HAP-1 (cell line): ENCODE data around the gene TUBG1.
"Not testable (repeated sequence)": the region's sequence is repeated elsewhere in the genome, so short reads cannot be mapped to it uniquely, and the experiment has no call there.

Experiments
- DNase-seq, 2 experiments: peaks; one replicate each; pipeline ENCODE4 v3.0.0-alpha.2; 2016 to 2020; ENCODE audit warnings: low spot score in 2 of 2
- H3K27me3 ChIP-seq: fragments of 250-450 bp; sonication (Bioruptor Pico); 2 replicates; pipeline ENCODE4 v1.5.1; 2020; ENCODE audit warnings: low read depth, mild to moderate bottlenecking, moderate library complexity
- H3K36me3 ChIP-seq: fragments of 250-450 bp; sonication (Bioruptor Pico); replicated peaks from 2 replicates; pipeline ENCODE4 v1.5.1; 2020; ENCODE audit warnings: mild to moderate bottlenecking
- H3K4me1 ChIP-seq: fragments of 250-450 bp; sonication (Bioruptor Pico); 2 replicates; pipeline ENCODE4 v1.5.1; 2020; ENCODE audit warnings: mild to moderate bottlenecking
- H3K4me3 ChIP-seq: fragments of 250-450 bp; sonication (Bioruptor Pico); 2 replicates; pipeline ENCODE4 v1.5.1; 2020; ENCODE audit warnings: mild to moderate bottlenecking, moderate library complexity
- H3K9me3 ChIP-seq: fragments of 250-450 bp; sonication (Bioruptor Pico); 2 replicates; pipeline ENCODE4 v1.5.1; 2020; ENCODE audit warnings: mild to moderate bottlenecking, moderate library complexity
- in situ Hi-C: fragments of 300-500 bp; cut with MboI; formaldehyde crosslinking; loops from 3 replicates; pipeline ENCODE4 v1.14.3; 2020; ENCODE audit warnings: low sequenced_read_pairs, inconsistent platforms, mixed read lengths

TUBG1 gene

DNA sequence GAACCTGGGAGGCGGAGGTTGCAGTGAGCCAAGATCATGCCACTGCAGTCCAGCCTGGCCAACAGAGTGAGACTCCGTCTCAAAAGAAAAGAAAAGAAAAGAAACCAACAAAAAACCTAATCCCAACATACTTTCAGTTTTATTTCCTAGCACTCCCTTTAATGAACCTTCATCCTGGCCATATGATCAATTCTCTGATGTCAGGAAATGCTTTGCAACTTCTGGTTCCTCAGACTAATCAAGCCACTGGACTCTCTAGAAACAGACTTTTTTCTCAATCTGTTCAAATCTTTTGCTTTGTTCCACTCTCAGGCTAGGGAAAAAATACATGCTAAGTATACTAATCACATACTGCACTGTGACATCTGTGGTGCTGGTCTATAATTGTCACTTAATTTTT, 18.6 kb upstream of the TUBG1 start:
- peaks cover 24% of the 10 kb centered on the region for H3K36me3 ChIP-seq
- H3K27me3 ChIP-seq, result no peaks in the 10 kb centered on the region
- H3K4me1 ChIP-seq, result no peaks in the 10 kb centered on the region
- in situ Hi-C loops, result loop anchor here (25.0 kb wide), 2 partner anchors 171 to 346 kb away; partner anchors contain the start of genes RAMP2 and VPS25
- no peaks in the 10 kb centered on the region for H3K9me3 ChIP-seq
- DNase-seq, result no peak
- H3K4me3 ChIP-seq, result no peak overlapping the region

DNA sequence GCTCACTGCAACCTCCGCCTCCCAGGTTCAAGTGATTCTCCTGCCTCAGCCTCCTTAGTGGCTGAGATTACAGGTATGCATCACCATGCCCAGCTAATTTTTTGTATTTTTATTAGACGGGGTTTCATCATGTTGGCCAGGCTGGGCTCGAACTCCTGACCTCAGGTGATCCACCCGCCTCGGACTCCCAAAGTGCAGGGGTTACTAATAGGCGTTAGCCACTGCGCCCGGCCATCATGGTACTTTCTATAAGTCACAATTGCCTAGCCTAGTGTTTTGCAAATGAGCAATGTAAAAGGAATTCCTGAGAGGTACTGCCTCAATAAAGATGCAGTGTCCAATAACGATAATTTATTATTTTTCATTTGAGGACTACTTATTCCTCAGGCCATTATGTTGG, 18.1 kb upstream of the TUBG1 start:
- no peak for DNase-seq
- peaks cover 24% of the 10 kb centered on the region for H3K36me3 ChIP-seq
- H3K9me3 ChIP-seq, result no peaks in the 10 kb centered on the region
- no peak overlapping the region for H3K4me3 ChIP-seq
- in situ Hi-C loops, result loop anchor here (25.0 kb wide), 2 partner anchors 171 to 346 kb away; partner anchors contain the start of genes RAMP2 and VPS25
- no peaks in the 10 kb centered on the region for H3K4me1 ChIP-seq
- no peaks in the 10 kb centered on the region for H3K27me3 ChIP-seq

DNA sequence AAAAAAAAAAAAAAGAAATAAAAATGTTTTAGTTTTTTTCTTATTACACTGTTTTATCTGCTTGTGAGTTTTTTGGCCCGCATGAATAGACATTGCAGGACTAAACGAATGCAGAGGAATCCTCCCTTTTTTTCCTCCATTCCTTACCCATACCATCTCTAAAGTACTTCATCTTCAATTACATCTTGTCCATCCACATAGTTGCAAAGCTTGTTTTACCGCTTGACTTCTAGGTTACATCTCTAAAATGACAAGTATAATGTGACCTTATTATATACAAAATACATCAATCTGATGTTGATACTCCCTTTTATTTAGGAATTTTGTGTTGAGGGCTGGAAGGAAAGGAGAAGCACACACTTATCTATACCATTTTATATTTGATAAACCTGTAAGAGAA, 13.1 kb upstream of the TUBG1 start:
- H3K9me3 ChIP-seq, result no peaks in the 10 kb centered on the region
- no peaks in the 10 kb centered on the region for H3K27me3 ChIP-seq
- no peaks in the 10 kb centered on the region for H3K4me1 ChIP-seq
- in situ Hi-C loops, result loop anchor here (25.0 kb wide), 2 partner anchors 166 to 341 kb away; partner anchors contain the start of genes RAMP2 and VPS25
- H3K4me3 ChIP-seq, result no peak overlapping the region
- peaks cover 9% of the 10 kb centered on the region for H3K36me3 ChIP-seq
- DNase-seq, result no peak

DNA sequence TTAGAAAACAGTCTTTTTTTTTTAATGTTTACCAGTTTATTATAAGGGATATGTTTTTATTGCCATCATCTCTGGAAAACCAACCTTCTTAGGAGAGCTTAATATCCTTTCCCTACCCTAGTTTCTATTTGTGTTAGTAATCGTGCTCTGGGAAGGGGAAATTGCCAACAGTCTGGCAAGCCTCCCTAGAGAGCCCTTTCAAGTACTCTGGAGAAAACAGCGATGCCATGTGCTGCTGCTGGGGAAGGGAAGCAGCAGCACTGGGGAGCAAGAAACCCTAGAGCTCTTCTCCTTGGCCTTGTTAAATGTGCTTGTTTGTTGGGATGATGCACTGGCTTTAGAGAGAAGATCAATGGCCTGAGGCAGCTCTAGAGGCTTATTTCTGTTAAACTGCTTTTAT, 10.6 kb upstream of the TUBG1 start:
- no peaks in the 10 kb centered on the region for H3K27me3 ChIP-seq
- no peaks in the 10 kb centered on the region for H3K36me3 ChIP-seq
- in situ Hi-C loops, result loop anchor here (25.0 kb wide), 2 partner anchors 163 to 338 kb away; partner anchors contain the start of genes RAMP2 and VPS25
- no peak for DNase-seq
- no peaks in the 10 kb centered on the region for H3K9me3 ChIP-seq
- H3K4me1 ChIP-seq, result peaks cover 8% of the 10 kb centered on the region
- no peak overlapping the region for H3K4me3 ChIP-seq

DNA sequence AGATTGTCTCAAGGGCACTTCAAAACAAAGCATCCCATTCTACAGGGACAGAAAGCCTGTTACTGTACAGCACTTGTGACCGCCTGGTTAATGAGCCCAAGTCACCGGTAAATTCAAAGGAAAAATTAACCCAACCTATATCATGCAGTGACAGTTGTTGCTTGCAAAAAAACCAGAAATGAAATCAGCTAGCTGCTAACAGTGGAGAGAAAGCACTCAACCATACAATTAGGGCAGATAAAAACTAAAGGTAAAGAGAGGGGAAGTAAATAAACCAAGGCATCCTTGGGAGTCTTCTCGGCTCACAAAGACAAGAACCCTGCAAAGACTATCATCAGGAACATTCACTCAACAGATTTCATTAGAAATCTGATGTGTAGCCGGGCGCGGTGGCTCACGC, 6.2 kb upstream of the TUBG1 start:
- in situ Hi-C loops, result no loop called here

DNA sequence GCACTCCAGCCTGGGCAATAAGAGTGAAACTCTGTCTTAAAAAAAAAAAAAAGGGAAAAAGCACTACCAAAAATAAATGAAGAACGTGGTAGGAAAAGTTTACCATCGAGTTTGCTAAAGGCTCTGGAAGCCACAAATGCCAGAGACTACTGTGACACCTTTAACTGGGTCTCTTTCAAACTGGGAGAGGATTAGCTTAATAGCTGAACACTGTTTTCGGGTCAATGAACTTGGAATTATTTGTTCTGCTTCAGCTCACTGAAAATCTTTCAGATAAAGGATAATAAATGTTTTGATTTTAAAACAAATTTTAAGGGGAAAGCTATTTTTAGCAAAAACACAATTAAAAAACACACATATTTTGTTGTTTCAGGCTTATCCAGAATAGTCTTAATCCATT, 1.7 kb upstream of the TUBG1 start:
- H3K4me1 ChIP-seq, result peaks cover 23% of the 10 kb centered on the region
- no peaks in the 10 kb centered on the region for H3K27me3 ChIP-seq
- H3K36me3 ChIP-seq, result peaks cover 16% of the 10 kb centered on the region
- in situ Hi-C loops, result no loop called here
- H3K9me3 ChIP-seq, result no peaks in the 10 kb centered on the region
- H3K4me3 ChIP-seq, result peak overlapping the region; percentile 97
- peak in 1 of 2 experiments; percentile 18 for DNase-seq

More for the DNA sequence above, 6.2 kb upstream of the TUBG1 start:
- Histone ChIP-seq H3K27me3 (no peaks in the 10 kb centered on the region), H3K9me3 (no peaks in the 10 kb centered on the region), H3K4me1 (peaks cover 20% of the 10 kb centered on the region), H3K36me3 (no peaks in the 10 kb centered on the region), H3K4me3 (no peak overlapping the region)
- peak in 1 of 2 experiments; percentile 25 for DNase-seq

DNA sequence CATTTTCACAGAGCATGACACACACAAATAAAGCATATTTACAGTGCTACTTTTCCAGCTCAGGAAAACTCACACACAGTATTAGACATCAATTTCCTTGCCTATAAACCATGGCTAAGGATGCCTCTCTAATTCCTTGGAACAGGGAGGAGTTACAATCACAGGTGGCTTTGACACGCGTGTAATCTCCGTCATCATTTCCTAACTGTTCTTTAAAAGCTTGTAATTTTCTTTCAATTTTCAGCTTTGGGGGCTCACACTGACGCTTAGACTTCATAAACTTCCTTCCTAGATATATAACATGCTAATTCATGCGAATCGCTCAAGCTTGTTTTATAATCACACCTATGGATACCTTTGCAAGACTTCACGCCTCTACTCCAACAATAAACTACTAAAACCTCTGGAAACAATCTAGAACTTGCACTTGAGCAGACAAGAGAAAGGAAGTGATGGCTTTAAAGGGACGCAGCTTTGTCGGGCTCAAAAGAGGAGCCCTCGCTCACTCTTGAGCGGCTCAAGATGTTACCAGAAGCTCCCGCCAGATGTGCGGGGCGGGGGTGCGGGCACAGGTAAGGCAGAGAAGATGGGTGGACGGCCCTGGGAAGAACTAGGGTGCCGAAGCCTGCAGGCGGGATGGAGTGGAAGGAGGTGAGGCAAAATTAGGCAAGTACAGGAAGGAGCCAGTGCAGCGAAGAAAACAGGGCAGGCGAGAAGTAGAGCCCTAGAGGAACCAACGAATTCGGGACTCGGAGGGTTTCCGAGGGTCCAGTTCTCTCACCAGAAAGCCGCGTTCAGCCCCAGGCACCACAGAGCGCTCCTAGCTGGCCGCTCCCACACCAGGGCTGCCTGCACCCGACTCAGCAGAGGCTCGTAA, 940 bp upstream of the TUBG1 start:
- Histone ChIP-seq H3K4me1 (peaks cover 16% of the 10 kb centered on the region), H3K36me3 (peaks cover 24% of the 10 kb centered on the region), H3K9me3 (no peaks in the 10 kb centered on the region), H3K27me3 (no peaks in the 10 kb centered on the region), H3K4me3 (peak overlapping the region; percentile 97)
- in situ Hi-C loops, result no loop called here
- DNase-seq, result no peak

DNA sequence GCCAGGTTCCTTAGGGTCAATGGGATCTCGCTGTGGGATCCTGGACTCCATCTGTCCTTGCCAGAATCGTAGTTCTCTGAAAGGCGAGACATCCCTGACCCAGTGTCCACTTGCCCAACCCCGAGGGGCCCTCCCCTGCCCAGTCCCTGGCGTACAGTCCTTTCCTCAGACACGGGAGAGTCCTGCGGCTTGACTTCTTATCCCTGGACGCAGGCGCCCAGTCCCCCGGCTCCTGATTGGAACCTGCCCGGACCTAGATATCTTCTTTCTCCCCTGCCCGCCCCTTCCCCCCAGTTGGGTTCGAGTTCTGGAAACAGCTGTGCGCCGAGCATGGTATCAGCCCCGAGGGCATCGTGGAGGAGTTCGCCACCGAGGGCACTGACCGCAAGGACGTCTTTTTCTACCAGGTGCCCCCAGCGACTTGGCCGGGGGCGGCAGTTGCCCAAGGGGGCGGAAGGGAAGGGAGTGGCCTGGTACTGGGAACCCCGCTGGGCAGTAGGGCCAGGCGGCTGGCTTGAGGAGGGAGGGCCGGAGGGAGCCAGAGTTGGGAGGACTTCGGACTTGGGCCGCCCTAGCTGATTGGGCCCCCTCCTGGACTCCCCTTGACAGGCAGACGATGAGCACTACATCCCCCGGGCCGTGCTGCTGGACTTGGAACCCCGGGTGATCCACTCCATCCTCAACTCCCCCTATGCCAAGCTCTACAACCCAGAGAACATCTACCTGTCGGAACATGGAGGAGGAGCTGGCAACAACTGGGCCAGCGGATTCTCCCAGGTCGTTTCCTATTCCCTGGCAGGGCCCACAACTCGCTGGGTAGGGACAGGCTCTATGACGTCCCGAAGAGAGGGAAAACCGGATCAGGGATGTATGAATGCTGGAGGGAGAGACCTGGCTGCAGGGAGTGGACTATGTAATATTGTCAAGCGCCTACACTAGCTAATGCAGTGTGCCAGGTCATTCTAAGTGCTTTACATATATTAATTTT, 625 bp downstream of the TUBG1 start:
- not testable (repeated sequence) for H3K9me3 ChIP-seq

DNA sequence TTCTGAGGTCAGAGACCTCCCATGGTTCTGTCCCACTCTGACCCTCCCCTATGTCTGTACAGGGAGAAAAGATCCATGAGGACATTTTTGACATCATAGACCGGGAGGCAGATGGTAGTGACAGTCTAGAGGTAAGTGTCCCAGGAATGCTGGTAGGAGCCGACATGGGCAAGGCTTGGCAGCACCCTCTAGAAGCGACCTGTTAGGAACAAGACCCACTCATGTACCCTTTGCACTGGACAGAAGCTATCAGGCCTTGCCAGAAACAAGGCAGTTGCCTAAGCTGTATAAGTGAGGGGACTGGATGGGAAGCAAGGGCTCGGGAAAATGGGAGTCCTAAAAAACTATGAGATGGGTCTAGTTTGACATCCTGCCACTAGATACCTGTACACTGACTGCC, 2.5 kb downstream of the TUBG1 start:
- Histone ChIP-seq H3K36me3 (peaks cover 41% of the 10 kb centered on the region), H3K4me3 (no peak overlapping the region), H3K27me3 (no peaks in the 10 kb centered on the region), H3K4me1 (peaks cover 12% of the 10 kb centered on the region), H3K9me3 (no peaks in the 10 kb centered on the region)
- DNase-seq, result no peak
- in situ Hi-C loops, result no loop called here

More for the DNA sequence above, 625 bp downstream of the TUBG1 start:
- Histone ChIP-seq H3K4me3 (peak overlapping the region; percentile 97), H3K36me3 (peaks cover 36% of the 10 kb centered on the region), H3K4me1 (peaks cover 15% of the 10 kb centered on the region)
- DNase-seq, result peak in 1 of 2 experiments; percentile 36
- H3K27me3 ChIP-seq, in situ Hi-C loops: not testable (repeated sequence)

DNA sequence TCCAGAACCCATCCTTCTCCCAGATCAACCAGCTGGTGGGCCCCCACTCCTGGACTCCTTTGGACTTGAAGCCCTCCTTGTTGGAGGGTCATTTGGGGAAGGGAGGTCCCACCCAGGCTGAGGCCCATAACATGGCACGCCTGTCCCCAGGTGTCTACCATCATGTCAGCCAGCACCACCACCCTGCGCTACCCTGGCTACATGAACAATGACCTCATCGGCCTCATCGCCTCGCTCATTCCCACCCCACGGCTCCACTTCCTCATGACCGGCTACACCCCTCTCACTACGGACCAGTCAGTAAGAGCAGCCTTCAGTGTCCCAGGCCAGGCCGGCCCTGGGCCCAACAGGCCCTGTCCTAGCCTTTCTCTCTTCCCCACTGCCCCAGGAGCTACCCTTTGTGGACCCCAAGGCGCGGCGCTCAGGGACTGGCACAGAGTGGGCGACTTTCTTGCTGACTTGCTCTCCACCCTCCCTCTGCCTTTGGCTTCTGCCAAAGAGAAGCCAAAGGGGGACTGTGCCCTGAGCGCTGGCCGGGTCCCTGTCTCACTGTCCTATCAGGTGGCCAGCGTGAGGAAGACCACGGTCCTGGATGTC, 4.3 kb downstream of the TUBG1 start:
- no peak for DNase-seq
- H3K36me3 ChIP-seq, result peaks cover 41% of the 10 kb centered on the region
- H3K9me3 ChIP-seq, result no peaks in the 10 kb centered on the region
- H3K4me3 ChIP-seq, result no peak overlapping the region
- H3K27me3 ChIP-seq, result no peaks in the 10 kb centered on the region
- H3K4me1 ChIP-seq, result peaks cover 3% of the 10 kb centered on the region; the same call in 1 of the 2 replicates
- in situ Hi-C loops, result no loop called here

DNA sequence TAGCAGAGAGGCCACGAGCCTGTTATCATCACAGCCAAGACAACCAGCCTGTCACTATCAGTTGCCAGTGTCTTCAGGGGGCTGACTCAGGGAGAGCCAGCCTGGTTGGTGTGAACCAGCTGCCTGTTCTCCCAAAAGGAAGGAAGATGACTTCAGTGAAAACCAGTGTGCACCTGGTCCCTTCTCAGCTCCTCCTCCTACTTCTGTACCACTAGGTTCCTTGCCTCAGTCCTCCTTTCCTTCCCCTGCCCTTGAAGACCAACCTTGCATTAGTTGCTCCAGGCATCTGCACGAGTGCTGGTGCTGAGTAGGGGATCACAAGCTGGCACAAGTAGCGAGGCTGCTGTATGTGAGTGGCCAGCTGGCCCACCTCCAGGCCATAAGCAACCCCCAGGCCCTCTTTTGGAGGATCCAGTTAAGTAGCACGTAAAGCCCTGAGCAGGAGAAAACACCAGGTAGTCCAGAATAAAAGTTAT, 8.5 kb downstream of the TUBG1 start:
- peaks cover 23% of the 10 kb centered on the region for H3K36me3 ChIP-seq
- H3K27me3 ChIP-seq, result no peaks in the 10 kb centered on the region
- no peaks in the 10 kb centered on the region for H3K4me1 ChIP-seq
- H3K9me3 ChIP-seq, result no peaks in the 10 kb centered on the region
- in situ Hi-C loops, result no loop called here
- no peak overlapping the region for H3K4me3 ChIP-seq
- DNase-seq, result no peak

DNA sequence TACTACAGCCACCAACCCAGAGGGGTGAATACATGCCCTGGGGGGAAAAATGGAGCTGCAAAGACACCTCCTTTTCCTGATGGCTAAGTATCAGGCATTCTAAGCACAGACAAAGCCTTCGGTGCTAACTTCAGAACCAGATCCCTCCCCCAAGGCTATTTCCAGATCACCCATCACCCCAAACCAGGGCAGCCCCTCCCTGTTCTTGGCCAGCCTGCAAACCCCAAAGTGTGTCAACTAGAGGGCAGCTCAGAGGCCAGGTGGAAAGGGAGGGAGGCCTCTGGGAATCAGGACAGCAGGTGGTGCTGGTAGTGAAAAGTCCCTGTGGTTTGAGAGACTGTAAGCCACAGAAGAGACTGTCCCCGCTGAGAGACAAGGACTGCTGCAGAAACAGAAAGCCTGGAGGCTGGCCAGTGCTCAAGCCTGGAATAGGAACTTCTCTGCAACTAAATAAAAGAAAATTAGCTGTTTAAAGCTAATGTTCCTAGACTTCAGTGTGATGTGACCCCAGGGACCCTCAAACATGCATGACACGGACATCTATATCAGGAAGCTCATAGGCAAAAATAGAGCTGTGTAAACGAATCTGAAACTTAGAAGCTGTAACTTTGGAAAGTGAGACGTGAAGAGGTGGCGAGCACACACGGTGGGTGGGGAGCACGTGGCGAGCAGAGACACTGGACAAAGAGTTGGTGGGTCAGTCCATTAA, 9.1 kb downstream of the TUBG1 start:
- DNase-seq, result no peak
- Histone ChIP-seq H3K4me1 (no peaks in the 10 kb centered on the region), H3K36me3 (peaks cover 17% of the 10 kb centered on the region), H3K4me3 (no peak overlapping the region), H3K9me3 (no peaks in the 10 kb centered on the region), H3K27me3 (no peaks in the 10 kb centered on the region)
- in situ Hi-C loops, result no loop called here

DNA sequence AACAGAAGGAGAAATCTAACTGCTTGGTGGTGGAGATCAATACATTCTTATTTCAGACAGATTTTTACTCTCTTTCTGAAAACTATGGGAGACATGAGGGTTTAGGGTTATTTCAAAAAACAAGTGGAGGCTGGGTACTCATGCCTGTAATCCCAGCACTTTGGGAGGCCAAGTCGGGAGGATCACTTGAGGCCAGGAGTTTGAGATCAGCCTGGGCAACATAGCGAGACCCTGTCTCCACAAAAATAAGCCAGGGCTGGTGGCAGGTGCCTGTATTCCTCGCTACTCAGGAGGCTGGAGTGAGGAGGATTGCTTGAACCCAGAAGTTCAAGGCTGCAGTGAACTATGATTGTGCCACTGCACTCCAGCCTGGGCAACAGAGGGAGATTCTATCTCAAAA, 12.5 kb downstream of the TUBG1 start:
- H3K27me3 ChIP-seq, in situ Hi-C loops, H3K4me1 ChIP-seq, H3K36me3 ChIP-seq, H3K4me3 ChIP-seq, DNase-seq, H3K9me3 ChIP-seq: not testable (repeated sequence)
